ENCODE measurements around the gene KRTAP12-4.

- TF ChIP-seq SPI1 (IDR thresholded peaks at IDR 0.05; ENCODE audit: low read depth, low read length) = no peak
- TF ChIP-seq POLR2AphosphoS5 (IDR thresholded peaks at IDR 0.05; ENCODE audit: low read depth, low read length) = no peak
- TF ChIP-seq POLR2A (IDR thresholded peaks at IDR 0.05; ENCODE audit: low read depth, low read length) = no peak
- no peak for TF ChIP-seq TAF1 (IDR thresholded peaks at IDR 0.05; ENCODE audit: low read depth, low read length)
Measured at GRCh38 chr21:44615466-44615865, 39.0 kb downstream of the KRTAP12-4 start.

All from GM12891 (cell line).